ENCODE measurements around the gene TMEM191C.
"Not testable (repeated sequence)": the region's sequence is repeated elsewhere in the genome, so short reads cannot be mapped to it uniquely, and the experiment has no call there.

DNA sequence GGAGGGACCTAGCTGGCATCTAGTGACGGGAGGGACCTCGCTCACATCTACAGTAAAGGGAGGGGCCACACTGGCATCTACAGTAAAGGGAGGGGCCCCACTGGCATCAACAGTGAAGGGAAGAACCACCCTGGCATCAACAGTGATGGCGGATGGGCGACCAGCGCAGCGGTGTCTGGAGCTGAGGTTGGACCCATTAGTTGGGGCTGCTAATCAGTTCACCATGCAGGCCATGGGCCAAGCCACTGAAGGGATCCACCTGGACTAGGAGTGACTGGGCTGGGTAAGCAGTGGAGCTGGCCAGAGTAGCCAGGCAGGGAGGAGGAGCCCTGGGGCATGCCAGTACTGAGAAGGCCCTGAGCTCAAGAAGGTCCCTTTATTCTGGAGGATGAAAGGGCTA is 23.4 kb downstream of the TMEM191C start:
- not testable (repeated sequence) for TF ChIP-seq CTCF (IDR thresholded peaks at IDR 0.05); EZH2 (IDR thresholded peaks at IDR 0.05; ENCODE audit: borderline replicate concordance, insufficient read depth, low read depth, low read length, poor library complexity, severe bottlenecking)

All from B cell (primary cell).